H1 (cell line): ENCODE measurements around the gene ADH1C. TPM values are rescaled to one million over a fixed set of nuclear protein-coding genes. Genes with fewer than 3 reads are reported as not detected.

Experiments used
- CTCF ChIA-PET: fragments of 300-600 bp; sonication (Branson Sonifier 250); formaldehyde crosslinking; loops from one replicate; lab custom pipeline; 2021; ENCODE audit not compliant: partially characterized antibody; lab: Charles Lee
- POLR2A ChIA-PET: fragments of 300-600 bp; sonication (Branson Sonifier 250); formaldehyde crosslinking; loops from one replicate; lab custom pipeline; 2021; ENCODE audit warnings: inconsistent platforms; ENCODE audit not compliant: partially characterized antibody; lab: Charles Lee
- DNase-seq, 2 experiments: peaks; one replicate each; pipeline versions ENCODE4 v3.0.0 to v3.0.0-alpha.2; 2010 to 2022; ENCODE audit warnings: low spot score in 2 of 2, low read depth in 1 of 2, mixed read lengths in 1 of 2
- FAIRE-seq: peaks from 2 replicates; lab custom pipeline; 2011; peaks lifted over from hg19 to GRCh38; lab: Jason Lieb, UNC
- H2AFZ ChIP-seq: 2 replicates; pipeline ENCODE4 v1.8.1; 2012; ENCODE audit warnings: low read length, inconsistent platforms
- H2AK5ac ChIP-seq: 2 replicates; pipeline ENCODE4 v1.6.1; 2013; ENCODE audit warnings: low read depth, low read length
- H2BK120ac ChIP-seq: replicated peaks from 2 replicates; pipeline ENCODE3; 2013; ENCODE audit warnings: low read depth, low read length, inconsistent platforms
- H2BK12ac ChIP-seq: 2 replicates; pipeline ENCODE4 v1.6.1; 2013; ENCODE audit warnings: low read depth, low read length
- H2BK15ac ChIP-seq: 2 replicates; pipeline ENCODE4 v1.6.1; 2013; ENCODE audit warnings: low read length
- H2BK20ac ChIP-seq: 2 replicates; pipeline ENCODE4 v1.6.1; 2013; ENCODE audit warnings: low read length
- H2BK5ac ChIP-seq: 2 replicates; pipeline ENCODE4 v1.6.1; 2013; ENCODE audit warnings: low read depth, low read length
- H3K14ac ChIP-seq: 2 replicates; pipeline ENCODE4 v1.6.1; 2013; ENCODE audit warnings: inconsistent platforms; ENCODE audit not compliant: insufficient read length
- H3K18ac ChIP-seq: 2 replicates; pipeline ENCODE4 v1.6.1; 2013; ENCODE audit warnings: low read length; ENCODE audit errors: extremely low read depth
- H3K23ac ChIP-seq: 2 replicates; pipeline ENCODE4 v1.6.1; 2013; ENCODE audit warnings: inconsistent platforms; ENCODE audit not compliant: insufficient read length
- H3K23me2 ChIP-seq: 2 replicates; pipeline ENCODE4 v1.6.1; 2013; ENCODE audit warnings: low read depth, low read length
- H3K27ac ChIP-seq: 2 replicates; pipeline ENCODE4 v1.6.1; 2011; ENCODE audit warnings: low read depth, low read length, inconsistent platforms
- H3K27me3 ChIP-seq, 4 experiments: replicated peaks in 1 of 4; 1 replicate in 1 of 4; 2 replicates in 3 of 4; pipeline versions ENCODE4 v1.6.1 to v1.8.1; 2011 to 2013; ENCODE audit warnings: low read length in 3 of 4, mild to moderate bottlenecking in 3 of 4, inconsistent platforms in 2 of 4, mixed read lengths in 2 of 4, moderate library complexity in 1 of 4; ENCODE audit not compliant: control insufficient read depth in 3 of 4, insufficient read depth in 3 of 4; ENCODE audit errors: extremely low read depth in 1 of 4
- H3K36me3 ChIP-seq, 4 experiments: 2 replicates each; pipeline versions ENCODE4 v1.6.1 to v1.8.1; 2011 to 2013; ENCODE audit warnings: mild to moderate bottlenecking in 4 of 4, low read length in 3 of 4, moderate library complexity in 2 of 4, control low read depth in 1 of 4, inconsistent platforms in 1 of 4; ENCODE audit not compliant: insufficient read depth in 4 of 4, control insufficient read depth in 2 of 4
- H3K4ac ChIP-seq: replicated peaks from 2 replicates; pipeline ENCODE3; 2013; ENCODE audit warnings: low read length, low read depth, mixed read lengths, inconsistent platforms; ENCODE audit not compliant: insufficient read length
- H3K4me1 ChIP-seq, 4 experiments: replicated peaks in 1 of 4; 1 replicate in 1 of 4; 2 replicates in 3 of 4; pipeline versions ENCODE4 v1.6.1 to v1.8.1; 2011 to 2013; ENCODE audit warnings: low read length in 3 of 4, inconsistent platforms in 2 of 4, mixed read lengths in 1 of 4; ENCODE audit not compliant: insufficient read depth in 4 of 4, control insufficient read depth in 3 of 4
- H3K4me2 ChIP-seq, 2 experiments: 2 replicates each; pipeline versions ENCODE4 v1.6.1 to v1.8.1; 2011 to 2013; ENCODE audit warnings: low read depth in 2 of 2, low read length in 2 of 2, control low read depth in 1 of 2, inconsistent platforms in 1 of 2, mild to moderate bottlenecking in 1 of 2; ENCODE audit not compliant: insufficient read depth in 1 of 2
- H3K4me3 ChIP-seq, 4 experiments: fragments of 200-600, 300-600 bp in 1 of 4; sonication (generic), shearing (Covaris generic), sonication (Bioruptor Twin) in 1 of 4; 2 replicates each; pipeline versions ENCODE4 v1.5.1 to v1.8.1; 2011 to 2016; ENCODE audit warnings: low read length in 4 of 4, low read depth in 3 of 4, control low read depth in 2 of 4, inconsistent platforms in 2 of 4, mild to moderate bottlenecking in 2 of 4, mixed read lengths in 1 of 4, moderate library complexity in 1 of 4; ENCODE audit not compliant: insufficient read depth in 2 of 4; ENCODE audit errors: extremely low read depth in 1 of 4
- H3K56ac ChIP-seq: replicated peaks from 2 replicates; pipeline ENCODE3; 2013; ENCODE audit warnings: low read depth, mild to moderate bottlenecking, mixed read lengths, low read length, inconsistent platforms; ENCODE audit not compliant: insufficient read length
- H3K79me1 ChIP-seq: 2 replicates; pipeline ENCODE4 v1.6.1; 2013; ENCODE audit warnings: low read depth, low read length, control low read depth
- H3K79me2 ChIP-seq, 2 experiments: 2 replicates each; pipeline versions ENCODE4 v1.6.1 to v1.8.1; 2012 to 2013; ENCODE audit warnings: low read length in 2 of 2, mild to moderate bottlenecking in 2 of 2, inconsistent platforms in 1 of 2; ENCODE audit not compliant: insufficient read depth in 2 of 2, control insufficient read depth in 1 of 2
- H3K9ac ChIP-seq, 4 experiments: replicated peaks in 1 of 4; 1 replicate in 1 of 4; 2 replicates in 3 of 4; pipeline versions ENCODE4 v1.6.1 to v1.8.1; 2011 to 2013; ENCODE audit warnings: low read depth in 3 of 4, low read length in 3 of 4, control low read depth in 2 of 4, mild to moderate bottlenecking in 2 of 4, moderate library complexity in 2 of 4, inconsistent platforms in 1 of 4; ENCODE audit errors: extremely low read depth in 1 of 4
- H3K9me3 ChIP-seq, 2 experiments: 2 replicates each; pipeline versions ENCODE4 v1.6.1 to v1.8.1; 2012 to 2013; ENCODE audit warnings: mild to moderate bottlenecking in 2 of 2, moderate library complexity in 2 of 2, control low read depth in 1 of 2, inconsistent platforms in 1 of 2, low read depth in 1 of 2, low read length in 1 of 2, mixed read lengths in 1 of 2; ENCODE audit not compliant: insufficient read depth in 2 of 2
- H4K20me1 ChIP-seq, 2 experiments: replicated peaks in 1 of 2; 2 replicates each; pipeline versions ENCODE3 to v1.8.1; 2011 to 2013; ENCODE audit warnings: inconsistent platforms in 2 of 2, low read length in 2 of 2, mild to moderate bottlenecking in 1 of 2; ENCODE audit not compliant: insufficient read depth in 2 of 2, control insufficient read depth in 1 of 2
- H4K5ac ChIP-seq: 2 replicates; pipeline ENCODE4 v1.6.1; 2013; ENCODE audit warnings: low read length, low read depth, mixed read lengths, inconsistent platforms; ENCODE audit not compliant: insufficient read length
- H4K8ac ChIP-seq: 2 replicates; pipeline ENCODE4 v1.8.0; 2013; ENCODE audit warnings: mild to moderate bottlenecking, moderate library complexity, low read length, inconsistent platforms; ENCODE audit not compliant: insufficient read depth; ENCODE audit errors: extremely low read depth
- H4K91ac ChIP-seq: replicated peaks from 2 replicates; pipeline ENCODE3; 2013; ENCODE audit warnings: low read length, mixed read lengths, inconsistent platforms; ENCODE audit not compliant: insufficient read length
- BCL11A ChIP-seq, 2 experiments: IDR thresholded peaks; one replicate each; pipeline ENCODE4 v1.6.1; 2011; ENCODE audit warnings: low read depth in 2 of 2, low read length in 2 of 2, mild to moderate bottlenecking in 2 of 2
- GTF2F1 ChIP-seq: IDR thresholded peaks from 2 replicates; pipeline ENCODE4 v1.6.1; 2012; ENCODE audit warnings: low read depth, low read length, improper control_type of control experiment, borderline replicate concordance
- JUN ChIP-seq: IDR thresholded peaks from 2 replicates; pipeline ENCODE4 v1.6.1; 2011; ENCODE audit warnings: low read depth, mild to moderate bottlenecking, improper control_type of control experiment, low read length
- KDM1A ChIP-seq: fragments of 200-600, 300-600 bp; sonication (generic); IDR thresholded peaks from 2 replicates; pipeline ENCODE4 v1.7.1; 2016; ENCODE audit warnings: mild to moderate bottlenecking, low read length, borderline replicate concordance
- KDM4A ChIP-seq: IDR thresholded peaks from one replicate; pipeline ENCODE4 v1.7.1; 2012; ENCODE audit warnings: low read depth, mild to moderate bottlenecking, moderate library complexity, low read length, inconsistent platforms; ENCODE audit not compliant: severe bottlenecking
- KDM5A ChIP-seq: fragments of 200-600 bp; IDR thresholded peaks from 2 replicates; pipeline ENCODE4 v1.7.1; 2012; ENCODE audit warnings: mild to moderate bottlenecking, low read length, inconsistent platforms, mixed read lengths
- POLR2A ChIP-seq, 2 experiments: IDR thresholded peaks; 1 replicate in 1 of 2; 2 replicates in 1 of 2; pipeline ENCODE4 v1.6.1; 2011; ENCODE audit warnings: low read depth in 2 of 2, low read length in 2 of 2, mild to moderate bottlenecking in 2 of 2; ENCODE audit errors: control extremely low read depth in 1 of 2
- RXRA ChIP-seq: IDR thresholded peaks from 2 replicates; pipeline ENCODE4 v1.6.1; 2011; ENCODE audit warnings: low read depth, mild to moderate bottlenecking, low read length, moderate library complexity; ENCODE audit not compliant: insufficient read depth
- WGBS, 2 experiments: shearing (Covaris generic) in 1 of 2; methylation state at CpG; one replicate each; pipeline versions ENCODE4 v1.1.6 to v1.1.7; 2013 to 2015; ENCODE audit warnings: low lambda C conversion rate in 2 of 2, mixed read lengths in 2 of 2, inconsistent platforms in 1 of 2, low coverage in 1 of 2, missing lambda C conversion rate in 1 of 2; ENCODE audit not compliant: insufficient replicate concordance in 2 of 2, insufficient coverage in 1 of 2, insufficient read length in 1 of 2; ENCODE audit errors: extremely low coverage in 1 of 2, missing lambda C conversion rate in 1 of 2; 5-methylcytosine and 5-hydroxymethylcytosine counted together
- polyA plus RNA-seq, 7 experiments: library from polyadenylated mRNA; depleted of rRNA in 3 of 7; stranded (reverse) in 5 of 7; unstranded in 2 of 7; fragments of >200 nt in 5 of 7; fragments of 200-250 nt in 2 of 7; gene quantifications; 1 replicate in 5 of 7; 2 replicates in 1 of 7; 4 replicates in 1 of 7; pipeline versions ENCODE4 v1.2.1 to v1.2.3, GENCODE V29; 2011 to 2013; ENCODE audit warnings: missing spikeins in 2 of 7, mixed read lengths in 2 of 7
- total RNA-seq: library from RNA; stranded (reverse); fragmentation: NEBNext Ultra II Directional; extraction: Animal tissue kit (Norgen Biotek cat#: 25700); gene quantifications from 2 replicates; pipeline ENCODE4 v1.2.1, GENCODE V29; 2021

The ADH1C gene
- total and polyA plus RNA-seq, 2 of the 8 experiments (the other 6 are each of a cell fraction or from before 2014, with no cell fraction given): not detected

DNA sequence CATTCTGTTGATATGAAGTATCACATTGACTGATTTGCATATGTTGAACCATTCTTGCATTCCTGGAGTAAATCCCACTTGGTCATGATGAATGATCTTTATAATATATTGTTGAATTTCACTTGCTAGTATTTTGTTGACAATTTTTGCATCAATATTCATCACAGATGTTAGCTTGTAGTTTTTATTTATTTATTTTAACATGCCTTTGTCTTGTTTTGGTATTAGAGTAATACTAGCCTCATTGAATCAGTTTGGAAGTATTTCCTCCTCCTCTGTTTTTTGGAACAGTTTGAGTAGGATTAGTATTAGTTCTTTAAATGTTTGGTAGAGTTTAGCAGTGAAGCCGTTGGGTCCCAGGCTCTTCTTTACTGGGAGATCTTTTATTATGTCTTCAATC is 13.9 kb upstream of the ADH1C start:
- Histone ChIP-seq H3K14ac (no peak overlapping the region), H3K4me2 (no peak overlapping the region), H3K18ac (no peak overlapping the region), H3K23ac (no peak overlapping the region), H4K91ac (no peak overlapping the region), H4K8ac (no peak overlapping the region), H3K9ac (no peak overlapping the region), H2BK20ac (no peak overlapping the region), H4K20me1 (no peaks in the 10 kb centered on the region), H3K56ac (no peak overlapping the region), H3K79me1 (no peaks in the 10 kb centered on the region), H4K5ac (no peak overlapping the region), H3K23me2 (no peaks in the 10 kb centered on the region), H3K27ac (no peak overlapping the region), H2AK5ac (no peak overlapping the region), H2BK15ac (no peak overlapping the region), H2BK5ac (no peak overlapping the region), H3K79me2 (no peaks in the 10 kb centered on the region), H3K4me1 (no peaks in the 10 kb centered on the region), H3K27me3 (no peaks in the 10 kb centered on the region), H3K4me3 (no peak overlapping the region), H2AFZ (no peak overlapping the region), H3K36me3 (no peaks in the 10 kb centered on the region), H3K4ac (no peak overlapping the region), H3K9me3 (no peaks in the 10 kb centered on the region), H2BK120ac (no peak overlapping the region), H2BK12ac (no peak overlapping the region)
- 86% methylated on average over 1 of the region's 1 CpG; no CpG with 5 or more reads in 1 of the 2 experiments for WGBS, 2 experiments
- DNase-seq: no peak
- POLR2A ChIA-PET: no interaction called here
- CTCF ChIA-PET: no interaction called here
- no peak for FAIRE-seq
- TF ChIP-seq GTF2F1 (no peak), RXRA (no peak), POLR2A (IDR thresholded peaks at IDR 0.05; ENCODE audit: control extremely low read depth in 1 of 2, low read depth in 2 of 2, low read length in 2 of 2) (no peak), KDM5A (no peak), KDM1A (no peak), KDM4A (no peak), BCL11A (IDR thresholded peaks at IDR 0.05; ENCODE audit: low read depth in 2 of 2, low read length in 2 of 2) (no peak), JUN (no peak)
